Lower leg skin (tissue), 3 donors: Measurements from ENCODE around the gene ARAP1.

Experiments
- POLR2A ChIP-seq, 2 donors: fragments of 450-650 bp; IDR thresholded peaks; one replicate each; pipeline ENCODE4 v1.6.1; 2016 to 2017; ENCODE audit warnings: antibody characterized with exemption in 2 of 2, mild to moderate bottlenecking in 1 of 2, moderate library complexity in 1 of 2
- TF ChIP-seq, protein P1 (sequence below), 3 donors: fragments of 450-650 bp; IDR thresholded peaks; one replicate each; pipeline ENCODE4 v1.5.1; 2016; ENCODE audit warnings: antibody characterized with exemption in 3 of 3, mild to moderate bottlenecking in 3 of 3, moderate library complexity in 2 of 3

DNA sequence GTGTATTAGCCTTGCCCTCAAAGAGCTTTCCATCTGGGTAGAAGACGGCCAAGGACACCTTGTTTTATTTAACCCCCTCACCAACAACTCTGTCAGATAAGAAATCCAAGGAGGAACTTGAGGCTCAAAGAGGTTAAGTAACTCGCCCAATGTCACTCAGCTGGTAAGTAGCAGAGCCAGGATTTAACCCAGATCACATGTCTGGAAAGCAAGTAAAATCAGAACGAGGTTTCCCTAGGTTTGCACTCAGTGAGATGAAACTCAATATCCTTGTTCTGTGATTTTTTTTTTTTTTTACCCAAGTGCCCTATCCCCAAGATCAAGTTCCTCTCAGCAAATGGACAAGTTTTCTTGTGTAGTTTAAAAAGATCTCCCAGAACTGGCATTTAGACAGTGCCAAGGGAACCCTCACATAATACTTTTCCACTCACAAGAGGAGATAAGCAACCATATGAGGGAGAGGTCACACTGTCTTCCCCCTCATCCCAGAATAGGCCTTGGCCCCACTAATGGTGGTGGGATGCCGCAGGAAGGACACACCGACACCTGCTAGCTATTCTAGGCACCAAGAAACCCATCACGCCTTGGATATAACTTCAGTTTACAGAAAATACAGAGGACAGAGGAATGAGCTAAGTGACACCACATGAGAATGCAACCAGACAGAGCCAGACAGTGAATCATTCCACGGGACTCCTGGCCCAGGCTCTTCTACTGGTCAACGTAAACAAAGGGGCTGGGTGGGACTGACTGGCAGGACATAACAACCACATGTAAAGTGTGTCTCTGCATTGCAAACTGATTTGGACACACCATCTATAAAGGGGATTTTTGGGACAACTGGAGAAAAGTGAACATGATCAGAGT, 8.6 kb upstream of the ARAP1 start:
- TF ChIP-seq, protein P1, sequence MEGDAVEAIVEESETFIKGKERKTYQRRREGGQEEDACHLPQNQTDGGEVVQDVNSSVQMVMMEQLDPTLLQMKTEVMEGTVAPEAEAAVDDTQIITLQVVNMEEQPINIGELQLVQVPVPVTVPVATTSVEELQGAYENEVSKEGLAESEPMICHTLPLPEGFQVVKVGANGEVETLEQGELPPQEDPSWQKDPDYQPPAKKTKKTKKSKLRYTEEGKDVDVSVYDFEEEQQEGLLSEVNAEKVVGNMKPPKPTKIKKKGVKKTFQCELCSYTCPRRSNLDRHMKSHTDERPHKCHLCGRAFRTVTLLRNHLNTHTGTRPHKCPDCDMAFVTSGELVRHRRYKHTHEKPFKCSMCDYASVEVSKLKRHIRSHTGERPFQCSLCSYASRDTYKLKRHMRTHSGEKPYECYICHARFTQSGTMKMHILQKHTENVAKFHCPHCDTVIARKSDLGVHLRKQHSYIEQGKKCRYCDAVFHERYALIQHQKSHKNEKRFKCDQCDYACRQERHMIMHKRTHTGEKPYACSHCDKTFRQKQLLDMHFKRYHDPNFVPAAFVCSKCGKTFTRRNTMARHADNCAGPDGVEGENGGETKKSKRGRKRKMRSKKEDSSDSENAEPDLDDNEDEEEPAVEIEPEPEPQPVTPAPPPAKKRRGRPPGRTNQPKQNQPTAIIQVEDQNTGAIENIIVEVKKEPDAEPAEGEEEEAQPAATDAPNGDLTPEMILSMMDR (IDR thresholded peaks at IDR 0.05): no peak
- no peak for TF ChIP-seq POLR2A (IDR thresholded peaks at IDR 0.05)
